GM10847 (cell line): ENCODE measurements around the gene KBTBD7.
A peak's percentile ranks its signal among the peaks of the same experiment; 100 is the strongest.

Source experiments
- POLR2A ChIP-seq: IDR thresholded peaks from 2 replicates; pipeline ENCODE4 v1.6.1; 2011; ENCODE audit not compliant: insufficient read length; ENCODE audit errors: extremely low read depth

The KBTBD7 gene

GRCh38 chr13:41193919-41194824, at the start of gene KBTBD7:
KBTBD7 (minus strand) TSS chr13:41194569; CDS start chr13:41194257, 312 bp downstream.
- peak; percentile 39 for TF ChIP-seq POLR2A

GRCh38 chr13:41241626-41242025, 47.3 kb upstream of the KBTBD7 start:
- no peak for TF ChIP-seq POLR2A

GRCh38 chr13:41236369-41236768, 42.0 kb upstream of the KBTBD7 start:
- no peak for TF ChIP-seq POLR2A

- TF ChIP-seq POLR2A = no peak
These were observed 38.5 kb upstream of the KBTBD7 start for GRCh38 chr13:41232578-41233480.

GRCh38 chr13:41231786-41232185, 37.4 kb upstream of the KBTBD7 start:
- no peak for TF ChIP-seq POLR2A

- no peak for TF ChIP-seq POLR2A
These were observed 36.8 kb upstream of the KBTBD7 start for GRCh38 chr13:41231025-41231677.

- no peak for TF ChIP-seq POLR2A
These were observed 35.0 kb upstream of the KBTBD7 start for GRCh38 chr13:41229356-41229755.

GRCh38 chr13:41224113-41225110, 30.0 kb upstream of the KBTBD7 start:
- TF ChIP-seq POLR2A = no peak

GRCh38 chr13:41222259-41222852, 28.0 kb upstream of the KBTBD7 start:
- no peak for TF ChIP-seq POLR2A

GRCh38 chr13:41220401-41220800, 26.0 kb upstream of the KBTBD7 start:
- no peak for TF ChIP-seq POLR2A

GRCh38 chr13:41216160-41216559, 21.8 kb upstream of the KBTBD7 start:
- TF ChIP-seq POLR2A = no peak

- no peak for TF ChIP-seq POLR2A
These were observed 19.6 kb upstream of the KBTBD7 start for GRCh38 chr13:41213919-41214318.

- no peak for TF ChIP-seq POLR2A
These were observed 18.9 kb upstream of the KBTBD7 start for GRCh38 chr13:41213316-41213715.

- no peak for TF ChIP-seq POLR2A
These were observed 18.5 kb upstream of the KBTBD7 start for GRCh38 chr13:41212881-41213280.
